ENCODE results near the gene NBEAL1.
"Not testable (repeated sequence)": the region's sequence is repeated elsewhere in the genome, so short reads cannot be mapped to it uniquely, and the experiment has no call there.

The NBEAL1 gene

DNA sequence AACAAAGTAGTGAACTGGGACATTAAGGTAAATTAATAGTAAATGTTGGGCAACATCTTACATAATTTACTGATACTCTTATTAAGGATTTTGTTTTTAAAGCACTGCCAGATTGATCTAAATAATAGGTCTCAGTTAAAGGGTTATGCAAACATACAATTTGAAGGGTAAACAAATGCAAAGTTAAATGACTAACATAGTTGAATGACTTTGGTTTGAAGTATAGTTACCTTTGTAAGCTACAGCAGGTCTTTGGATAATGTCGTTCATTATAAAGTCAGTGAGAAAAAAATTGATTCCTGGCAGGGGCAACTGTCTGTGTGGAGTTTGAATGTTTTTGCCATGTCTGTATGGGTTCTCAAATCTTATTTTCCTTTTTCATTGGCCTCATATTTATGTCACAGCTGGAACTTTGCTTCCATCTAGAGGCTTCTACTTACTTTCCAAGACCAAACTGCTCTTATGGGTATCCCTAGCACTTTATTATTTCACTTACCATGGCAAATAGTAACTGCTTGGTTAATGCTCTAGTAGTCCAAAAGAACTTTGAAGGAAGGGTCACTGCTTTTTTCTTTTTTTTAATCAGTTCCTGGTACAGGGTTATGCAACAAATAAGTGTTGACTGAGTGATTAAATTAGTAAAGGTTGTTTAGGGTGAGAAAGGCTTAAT, 107.8 kb downstream of the NBEAL1 start:
- DNase-seq = no peak

- no peak for DNase-seq
Observed at GRCh38 chr2:203126996-203127395, 112.3 kb downstream of the NBEAL1 start.

DNA sequence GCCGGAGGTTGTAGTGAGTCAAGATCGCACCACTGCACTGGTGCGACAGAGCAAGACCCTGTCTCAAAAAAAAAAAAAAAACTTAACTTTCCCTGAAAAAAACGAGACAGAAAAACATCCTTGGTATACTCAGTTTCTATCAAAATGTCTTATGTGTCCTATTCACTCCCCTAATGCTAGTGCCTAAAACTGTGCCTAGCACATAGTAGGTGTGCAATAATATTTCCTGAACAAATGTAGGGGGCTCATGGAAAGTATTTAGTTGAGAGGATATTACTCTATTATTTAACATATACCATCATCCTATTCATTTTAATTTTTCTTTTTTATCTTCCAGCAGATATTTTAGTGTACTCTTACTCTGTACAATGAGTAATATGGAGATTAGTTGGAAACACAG, 120.4 kb downstream of the NBEAL1 start:
- no peak for DNase-seq

GRCh38 chr2:203143391-203143790, 128.7 kb downstream of the NBEAL1 start:
- no peak for DNase-seq

DNA sequence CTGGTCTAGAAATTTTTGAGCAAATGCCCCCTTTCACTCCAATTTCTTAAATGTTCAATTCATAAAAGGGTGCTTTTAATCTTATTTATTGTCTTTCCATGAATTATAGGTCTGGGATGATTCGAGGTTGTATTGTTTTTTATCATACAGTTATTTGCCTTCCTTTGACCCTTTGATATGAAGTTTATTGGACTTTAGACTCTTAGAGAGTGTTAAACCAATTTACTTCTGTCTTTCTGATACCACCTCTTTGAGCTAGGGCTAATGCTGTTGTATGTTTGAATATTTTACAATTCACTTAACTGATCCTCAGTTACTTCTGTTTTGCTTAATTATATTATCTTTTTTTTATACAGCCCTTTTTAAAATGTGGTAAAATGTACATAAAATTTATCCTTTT, 134.5 kb downstream of the NBEAL1 start:
- no peak for DNase-seq

- no peak for DNase-seq
Observed at GRCh38 chr2:203155406-203155805, 140.7 kb downstream of the NBEAL1 start.

GRCh38 chr2:203162722-203163121, 148.0 kb downstream of the NBEAL1 start:
- DNase-seq = not testable (repeated sequence)

DNA sequence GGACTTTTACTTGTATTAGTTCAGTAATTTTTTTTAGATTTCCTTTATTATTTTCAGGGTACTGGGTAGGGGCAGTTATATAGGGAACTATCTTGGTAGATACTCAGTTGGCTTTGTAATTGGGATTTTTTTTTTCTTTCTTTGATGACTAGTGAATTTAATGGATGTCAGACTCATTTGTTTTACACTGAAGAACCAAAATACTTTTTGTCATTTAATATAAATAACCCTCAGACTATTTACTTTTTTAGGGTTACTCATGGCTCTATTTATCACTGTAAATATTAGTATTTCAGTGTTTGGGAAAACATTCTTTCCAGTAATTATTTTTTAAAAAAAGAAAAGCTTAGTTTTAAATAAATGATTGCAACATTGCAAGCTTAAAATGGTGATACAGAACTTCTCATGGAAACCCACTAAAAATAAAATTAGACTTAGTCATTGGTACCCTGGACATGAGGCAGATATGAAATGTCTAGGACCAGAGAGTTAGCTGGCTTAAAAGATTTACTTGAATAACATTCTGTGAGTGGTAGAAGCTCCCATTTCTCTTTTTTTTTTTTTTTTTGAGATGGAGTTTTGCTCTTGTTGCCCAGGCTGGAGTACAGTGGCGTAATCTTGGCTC, 149.7 kb downstream of the NBEAL1 start:
- DNase-seq = no peak

DNA sequence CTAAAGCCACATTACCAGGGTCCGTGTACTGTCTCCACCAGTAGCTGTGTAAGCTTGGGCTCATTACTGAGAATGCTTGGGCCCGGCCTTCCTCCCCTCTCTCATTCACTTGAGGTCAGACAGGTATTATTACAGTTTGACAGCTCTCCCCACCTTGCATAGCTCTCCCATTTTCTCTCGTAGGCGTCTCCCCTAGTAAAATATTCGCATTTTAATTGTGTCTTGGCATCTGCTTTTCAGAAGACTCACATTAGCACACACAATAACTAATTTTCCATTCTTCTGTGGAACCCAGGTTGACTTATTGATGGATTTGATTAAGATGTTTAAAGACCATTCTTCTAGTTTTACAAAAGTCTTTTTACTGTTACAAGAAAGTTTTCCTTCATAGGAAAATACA, 153.1 kb downstream of the NBEAL1 start:
- no peak for DNase-seq

- no peak for DNase-seq
Observed at GRCh38 chr2:203170502-203170901, 155.8 kb downstream of the NBEAL1 start.

DNA sequence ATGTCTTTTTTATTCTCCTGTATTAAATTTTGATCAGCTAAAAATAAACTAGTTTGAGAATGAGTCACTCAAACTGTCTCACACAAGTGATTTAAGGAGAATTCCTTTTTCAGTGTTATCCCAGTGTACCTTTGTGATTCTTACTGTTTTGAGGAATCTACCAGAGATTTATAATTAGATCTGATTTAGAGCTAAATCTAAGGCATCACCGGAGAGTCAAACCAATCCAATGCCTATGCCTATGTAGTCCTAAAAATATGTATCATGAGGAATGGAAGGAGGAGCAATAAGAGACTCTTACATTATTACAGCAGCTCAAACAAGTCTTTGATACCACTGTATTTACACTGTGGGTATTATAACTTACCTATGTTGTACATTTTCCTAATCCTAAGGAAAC, 160.7 kb downstream of the NBEAL1 start:
- DNase-seq = no peak

DNA sequence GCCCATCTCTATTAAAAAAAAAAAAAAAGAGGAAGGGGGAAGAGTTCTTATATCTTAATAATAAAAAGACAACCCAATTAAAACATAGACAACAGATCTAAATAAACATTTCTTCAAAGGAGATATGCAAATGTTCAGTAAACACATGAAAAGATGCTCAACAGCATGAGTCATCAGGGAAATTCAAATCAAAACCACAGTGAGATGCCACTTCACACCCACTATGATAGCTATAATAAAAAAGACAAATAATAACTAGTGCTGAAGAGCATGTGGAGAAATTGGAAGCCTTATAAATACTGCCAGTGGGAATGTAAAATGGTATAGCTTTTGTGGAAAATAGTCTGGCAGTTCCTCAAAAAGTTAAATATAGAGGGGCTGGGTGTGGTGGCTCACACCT, 162.7 kb downstream of the NBEAL1 start:
- DNase-seq = no peak

- DNase-seq = no peak
Observed at GRCh38 chr2:203185864-203186263, 171.2 kb downstream of the NBEAL1 start.

- DNase-seq = not testable (repeated sequence)
Observed at GRCh38 chr2:203190547-203190946, 175.9 kb downstream of the NBEAL1 start.

DNA sequence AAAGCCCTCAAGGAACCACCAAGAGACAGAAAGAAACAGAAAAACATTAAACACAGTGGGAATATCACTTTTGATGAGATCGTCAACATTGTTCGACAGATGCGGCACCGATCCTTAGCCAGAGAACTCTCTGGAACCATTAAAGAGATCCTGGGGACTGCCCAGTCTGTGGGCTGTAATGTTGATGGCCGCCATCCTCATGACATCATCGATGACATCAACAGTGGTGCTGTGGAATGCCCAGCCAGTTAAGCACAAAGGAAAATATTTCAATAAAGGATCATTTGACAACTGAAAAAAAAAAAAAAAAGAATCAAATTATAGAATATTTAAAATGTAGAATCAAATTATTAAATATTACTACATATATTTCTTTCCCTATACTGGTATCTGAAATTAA, 176.4 kb downstream of the NBEAL1 start:
- not testable (repeated sequence) for DNase-seq

GRCh38 chr2:203191961-203192360, 177.3 kb downstream of the NBEAL1 start:
- no peak for DNase-seq

DNA sequence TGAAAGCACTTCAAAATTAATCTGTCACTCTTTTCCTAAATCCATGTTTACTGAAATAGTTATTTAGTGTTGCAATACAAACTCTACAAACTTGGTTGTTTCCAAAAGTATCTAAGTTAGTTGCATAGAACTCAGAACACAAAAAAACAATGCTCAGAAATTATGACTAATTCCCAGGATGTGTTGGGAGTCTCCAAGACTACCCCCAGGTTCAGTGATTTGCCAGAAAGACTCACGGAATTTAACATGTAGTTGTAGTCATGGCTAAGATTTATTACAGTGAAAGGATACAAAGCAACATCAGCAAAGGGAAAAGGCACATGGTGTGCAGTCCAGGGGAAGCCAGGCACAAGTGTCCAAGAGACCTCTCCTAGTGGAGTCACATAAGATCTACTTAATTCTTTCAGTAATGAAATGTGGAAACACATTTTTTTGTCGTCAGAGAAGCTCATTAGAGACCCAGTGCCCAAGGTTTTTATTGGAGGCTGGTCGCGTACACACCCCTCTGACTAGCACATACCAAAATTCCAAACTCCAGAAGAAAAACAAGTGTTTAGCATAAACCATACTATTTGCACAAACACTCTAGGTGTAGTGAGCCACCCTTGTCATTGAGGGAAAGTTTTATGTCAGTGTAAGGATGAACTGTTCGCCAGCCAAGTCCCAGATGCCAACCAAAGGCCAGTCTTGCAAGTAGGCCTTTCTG, 180.8 kb downstream of the NBEAL1 start:
- no peak for DNase-seq

GRCh38 chr2:203200866-203201265, 186.2 kb downstream of the NBEAL1 start:
- DNase-seq = no peak

- DNase-seq = no peak
Observed at GRCh38 chr2:203201426-203201825, 186.8 kb downstream of the NBEAL1 start.

GRCh38 chr2:203209538-203209937, 194.9 kb downstream of the NBEAL1 start:
- no peak for DNase-seq

- no peak for DNase-seq
Observed at GRCh38 chr2:203225423-203226039, 210.9 kb downstream of the NBEAL1 start.

DNA sequence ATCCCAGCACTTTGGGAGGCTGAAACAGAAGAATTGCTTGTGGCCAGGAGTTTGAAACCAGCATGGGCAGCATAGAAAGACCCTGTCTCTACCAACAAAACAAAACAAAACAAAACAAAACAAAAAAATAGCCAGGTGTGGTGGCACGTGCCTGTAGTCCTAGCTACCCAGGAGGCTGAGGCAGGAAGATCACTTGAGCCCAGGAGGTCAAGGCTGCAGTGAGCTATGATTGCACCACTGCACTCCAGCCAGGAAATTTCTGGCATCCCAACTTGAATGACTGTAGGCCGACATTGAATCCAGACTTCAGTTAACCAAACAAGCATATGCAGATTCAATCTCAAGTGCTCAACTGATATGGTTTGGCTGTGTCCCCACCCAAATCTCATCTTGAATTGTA, 215.0 kb downstream of the NBEAL1 start:
- DNase-seq = not testable (repeated sequence)

DNA sequence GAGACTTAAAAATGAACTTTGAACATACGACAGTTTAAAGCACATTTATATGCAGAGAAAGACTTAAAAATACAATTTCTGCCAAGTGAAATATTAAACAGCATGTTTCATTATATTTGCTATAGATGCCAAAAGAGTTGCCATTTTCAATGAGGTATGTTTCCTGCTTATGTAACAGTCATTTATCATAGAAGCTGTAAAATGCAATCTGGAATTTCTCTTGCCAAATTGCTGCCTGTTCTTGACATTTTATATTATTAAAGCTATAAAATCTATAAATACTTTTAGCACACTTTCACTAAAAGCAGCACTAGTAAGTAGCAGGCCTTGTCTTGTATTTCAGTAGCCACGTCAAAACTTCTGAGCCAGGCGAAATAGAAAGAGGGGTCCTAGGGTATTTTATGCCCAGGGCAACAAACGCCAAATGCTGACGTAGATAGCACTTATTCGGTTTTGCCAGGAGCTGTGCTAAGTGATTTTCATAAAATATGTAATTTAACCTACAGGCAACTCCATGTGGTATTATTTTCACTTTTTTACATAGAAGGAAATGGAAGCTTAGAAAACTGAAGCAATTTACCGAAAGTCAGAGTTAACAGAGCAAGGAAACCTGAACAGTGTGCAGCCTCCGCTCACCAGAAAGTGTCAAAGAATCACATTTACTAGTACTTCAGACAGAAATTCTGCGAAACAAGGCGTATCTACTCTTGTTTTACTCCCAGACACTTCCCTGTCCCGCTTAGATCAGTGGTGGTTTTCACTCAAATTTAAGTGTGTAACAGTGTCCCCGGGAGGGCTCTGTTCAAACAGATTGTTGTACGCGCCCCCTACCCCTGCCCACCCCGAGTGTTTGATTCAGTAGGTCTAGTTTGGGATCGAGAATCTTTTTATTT, 222.9 kb downstream of the NBEAL1 start:
- DNase-seq = no peak
